ENCODE results near the gene ALDOA. TPM values are rescaled to one million over a fixed set of nuclear protein-coding genes. Genes with fewer than 3 reads are reported as not detected.

ALDOA gene
- total and polyA plus RNA-seq, 9 of the 15 experiments (the other 6 are each of a cell fraction or from before 2014, with no cell fraction given) = 311 to 2,224 (median 1,293) TPM

- TF ChIP-seq MLX (CRISPR knock-in tag; conservative IDR thresholded peaks at IDR 0.05) = no peak
- TF ChIP-seq POLR2AphosphoS2 (IDR thresholded peaks at IDR 0.05; ENCODE audit: low read length) = no peak
- TF ChIP-seq ZBTB49 (CRISPR knock-in tag; IDR thresholded peaks at IDR 0.05; ENCODE audit: borderline replicate concordance) = no peak
- no peak for TF ChIP-seq ZNF717 (CRISPR knock-in tag; IDR thresholded peaks at IDR 0.05)
- no peak for TF ChIP-seq ZEB2 (IDR thresholded peaks at IDR 0.05)
- TF ChIP-seq HMBOX1 (IDR thresholded peaks at IDR 0.05) = no peak
- no peak for TF ChIP-seq ZNF444 (CRISPR knock-in tag; IDR thresholded peaks at IDR 0.05)
- TF ChIP-seq ZNF23 (CRISPR knock-in tag; IDR thresholded peaks at IDR 0.05) = no peak
- TF ChIP-seq ZFX (CRISPR knock-in tag; IDR thresholded peaks at IDR 0.05) = peak; percentile 94
- no peak for TF ChIP-seq DLX4 (CRISPR knock-in tag; IDR thresholded peaks at IDR 0.05)
- TF ChIP-seq SFPQ (IDR thresholded peaks at IDR 0.05; ENCODE audit: low read depth, low read length) = no peak
- peak; percentile 5 for TF ChIP-seq ZFP36 (IDR thresholded peaks at IDR 0.05; ENCODE audit: low read depth, low read length, partially characterized antibody)
- peak; percentile 47; the same call in 1 of the 2 replicates for TF ChIP-seq CREM (IDR thresholded peaks at IDR 0.05; ENCODE audit: low read depth)
- TF ChIP-seq DPF2 (IDR thresholded peaks at IDR 0.05) = no peak
- TF ChIP-seq ETV1 (tag; conservative IDR thresholded peaks at IDR 0.05; ENCODE audit: low read depth) = peak; percentile 31; the same call in 1 of the 2 replicates
- no peak for TF ChIP-seq HINFP (tag; conservative IDR thresholded peaks at IDR 0.05; ENCODE audit: low read depth)
- no peak for TF ChIP-seq BCOR (IDR thresholded peaks at IDR 0.05)
- TF ChIP-seq PHB (CRISPR knock-in tag; IDR thresholded peaks at IDR 0.05) = no peak
- no peak for TF ChIP-seq DDX20 (tag; IDR thresholded peaks at IDR 0.05; ENCODE audit: low read depth)
- TF ChIP-seq SPI1 (IDR thresholded peaks at IDR 0.05; ENCODE audit: borderline replicate concordance, low read depth, low read length) = no peak
- TF ChIP-seq TARDBP (IDR thresholded peaks at IDR 0.05) = no peak
Observed at GRCh38 chr16:30096105-30096861, 30.7 kb downstream of the ALDOA start, which contains the start of gene YPEL3 (continued).

Data from K562 (cell line).